ENCODE measurements around the gene MRPL36. TPM values are rescaled to one million over a fixed set of nuclear protein-coding genes. Genes with fewer than 3 reads are reported as not detected.

Gene MRPL36
- total and polyA plus RNA-seq, 2 donors from 2014 or later: 29.6 to 96.7 TPM

DNA sequence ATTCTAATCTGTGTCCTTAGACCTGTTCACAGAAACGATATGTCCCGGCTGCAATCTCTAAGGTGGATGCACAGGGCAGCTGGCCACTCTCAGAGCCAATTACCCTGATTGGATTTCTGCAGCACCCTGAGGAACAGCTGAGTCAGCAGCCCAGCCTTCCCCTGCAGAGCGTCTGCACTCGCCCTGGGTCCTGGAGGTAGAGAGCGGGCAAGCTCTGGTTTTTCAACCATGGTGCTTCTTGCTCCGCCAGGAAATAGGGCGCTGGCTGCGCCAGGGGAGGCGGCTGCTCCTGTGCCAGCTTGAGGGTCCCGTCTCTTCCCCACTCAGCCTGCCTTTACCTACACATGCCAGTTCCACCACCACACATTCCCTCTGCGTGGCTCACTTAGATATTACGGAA, 20.7 kb upstream of the MRPL36 start:
- intact Hi-C loops (cut with DNase I): no loop called here
- no peak for FAIRE-seq
- H3K36me3 ChIP-seq (ENCODE audit: control insufficient read depth in 2 of 3, insufficient read depth in 3 of 3, low read length in 3 of 3): peaks cover 2 to 44% (median 28%) of the 10 kb centered on the region in 3 donors

DNA sequence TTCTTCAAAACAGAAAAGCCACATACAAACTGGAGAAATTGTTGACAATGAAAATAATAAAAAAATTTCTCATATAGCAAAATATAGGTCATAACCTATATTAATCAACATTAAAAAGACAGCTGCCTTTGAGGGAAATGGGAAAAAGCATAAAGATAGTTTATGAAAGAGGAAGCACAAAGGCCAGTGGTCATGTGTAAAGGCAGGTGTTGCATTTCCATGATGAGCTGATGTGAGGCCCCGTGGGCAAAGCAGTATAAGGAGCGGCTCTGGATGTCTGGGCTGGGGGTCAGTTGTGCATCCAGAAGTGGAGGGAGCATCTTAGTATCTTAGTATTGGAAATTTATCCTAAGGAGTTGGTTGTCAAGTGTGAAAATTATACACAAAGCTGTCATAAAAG, 19.8 kb upstream of the MRPL36 start:
- Histone ChIP-seq H3K4me3 (ENCODE audit: low read length in 3 of 3) (no peak overlapping the region), H3K9me3 (ENCODE audit: control insufficient read depth in 2 of 3, insufficient read depth in 1 of 3, low read length in 3 of 3) (no peaks in the 10 kb centered on the region), H3K4me1 (ENCODE audit: control insufficient read depth in 2 of 3, insufficient read depth in 2 of 3, low read depth in 1 of 3, low read length in 3 of 3) (no peaks in the 10 kb centered on the region), H3K9ac (ENCODE audit: low read length in 3 of 3) (no peak overlapping the region), H3K27me3 (ENCODE audit: control insufficient read depth, insufficient read depth, low read length) (no peaks in the 10 kb centered on the region), H3K36me3 (ENCODE audit: control insufficient read depth in 2 of 3, insufficient read depth in 3 of 3, low read length in 3 of 3) (peaks cover 2 to 53% (median 30%) of the 10 kb centered on the region in 3 donors), H3K27ac (ENCODE audit: low read depth in 2 of 2, low read length in 2 of 2) (no peak overlapping the region)
- FAIRE-seq (no peak), DNase-seq (no peak)
- TF ChIP-seq, protein P1, sequence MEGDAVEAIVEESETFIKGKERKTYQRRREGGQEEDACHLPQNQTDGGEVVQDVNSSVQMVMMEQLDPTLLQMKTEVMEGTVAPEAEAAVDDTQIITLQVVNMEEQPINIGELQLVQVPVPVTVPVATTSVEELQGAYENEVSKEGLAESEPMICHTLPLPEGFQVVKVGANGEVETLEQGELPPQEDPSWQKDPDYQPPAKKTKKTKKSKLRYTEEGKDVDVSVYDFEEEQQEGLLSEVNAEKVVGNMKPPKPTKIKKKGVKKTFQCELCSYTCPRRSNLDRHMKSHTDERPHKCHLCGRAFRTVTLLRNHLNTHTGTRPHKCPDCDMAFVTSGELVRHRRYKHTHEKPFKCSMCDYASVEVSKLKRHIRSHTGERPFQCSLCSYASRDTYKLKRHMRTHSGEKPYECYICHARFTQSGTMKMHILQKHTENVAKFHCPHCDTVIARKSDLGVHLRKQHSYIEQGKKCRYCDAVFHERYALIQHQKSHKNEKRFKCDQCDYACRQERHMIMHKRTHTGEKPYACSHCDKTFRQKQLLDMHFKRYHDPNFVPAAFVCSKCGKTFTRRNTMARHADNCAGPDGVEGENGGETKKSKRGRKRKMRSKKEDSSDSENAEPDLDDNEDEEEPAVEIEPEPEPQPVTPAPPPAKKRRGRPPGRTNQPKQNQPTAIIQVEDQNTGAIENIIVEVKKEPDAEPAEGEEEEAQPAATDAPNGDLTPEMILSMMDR (IDR thresholded peaks at IDR 0.05; ENCODE audit: borderline replicate concordance, extremely low read depth, insufficient read depth): no peak
- intact Hi-C loops (cut with DNase I): no loop called here

More for the DNA sequence above, 20.7 kb upstream of the MRPL36 start:
- Histone ChIP-seq H3K9ac (ENCODE audit: low read length in 3 of 3) (no peak overlapping the region), H3K27me3 (ENCODE audit: control insufficient read depth, insufficient read depth, low read length) (no peaks in the 10 kb centered on the region), H3K4me3 (ENCODE audit: low read length in 3 of 3) (no peak overlapping the region), H3K4me1 (ENCODE audit: control insufficient read depth in 2 of 3, insufficient read depth in 2 of 3, low read depth in 1 of 3, low read length in 3 of 3) (no peaks in the 10 kb centered on the region), H3K27ac (ENCODE audit: low read depth in 2 of 2, low read length in 2 of 2) (no peak overlapping the region), H3K9me3 (ENCODE audit: control insufficient read depth in 2 of 3, insufficient read depth in 1 of 3, low read length in 3 of 3) (no peaks in the 10 kb centered on the region)
- TF ChIP-seq, protein P1 (IDR thresholded peaks at IDR 0.05; ENCODE audit: borderline replicate concordance, extremely low read depth, insufficient read depth): no peak
- DNase-seq: no peak

DNA sequence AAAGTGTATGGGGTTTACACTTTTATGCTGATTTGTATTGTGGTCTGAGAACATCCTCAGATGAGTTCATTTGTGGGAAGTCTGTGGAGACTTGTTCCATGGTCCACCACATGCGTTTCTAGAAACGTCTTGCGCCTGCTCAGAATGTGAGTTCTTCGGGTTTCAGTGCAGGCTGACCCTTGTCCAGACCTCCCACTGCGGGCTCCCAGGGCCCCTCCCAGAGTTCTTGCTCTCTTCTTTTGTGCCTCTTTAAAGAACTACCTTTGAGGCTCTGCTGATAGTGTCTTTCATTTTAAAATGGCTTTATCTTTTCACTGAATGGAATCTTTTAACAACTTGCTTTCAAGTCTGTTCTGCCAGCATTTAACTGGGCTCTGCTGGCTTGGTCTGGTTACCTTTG, 19.1 kb upstream of the MRPL36 start:
- Histone ChIP-seq H3K9ac (ENCODE audit: low read length in 3 of 3) (no peak overlapping the region), H3K9me3 (ENCODE audit: control insufficient read depth in 2 of 3, insufficient read depth in 1 of 3, low read length in 3 of 3) (no peaks in the 10 kb centered on the region), H3K4me3 (ENCODE audit: low read length in 3 of 3) (no peak overlapping the region), H3K36me3 (ENCODE audit: control insufficient read depth in 2 of 3, insufficient read depth in 3 of 3, low read length in 3 of 3) (peaks cover 2 to 60% (median 36%) of the 10 kb centered on the region in 3 donors), H3K27ac (ENCODE audit: low read depth in 2 of 2, low read length in 2 of 2) (no peak overlapping the region), H3K27me3 (ENCODE audit: control insufficient read depth, insufficient read depth, low read length) (no peaks in the 10 kb centered on the region), H3K4me1 (ENCODE audit: control insufficient read depth in 2 of 3, insufficient read depth in 2 of 3, low read depth in 1 of 3, low read length in 3 of 3) (no peaks in the 10 kb centered on the region)
- intact Hi-C loops (cut with DNase I): no loop called here
- DNase-seq (no peak), FAIRE-seq (no peak)
- TF ChIP-seq, protein P1 (IDR thresholded peaks at IDR 0.05; ENCODE audit: borderline replicate concordance, extremely low read depth, insufficient read depth): no peak
